Measurements from ENCODE around the gene HIPK3. TPM values are rescaled to one million over a fixed set of nuclear protein-coding genes. Genes with fewer than 3 reads are reported as not detected.
A peak's percentile ranks its signal among the peaks of the same experiment; 100 is the strongest.
"Not testable (repeated sequence)": the region's sequence is repeated elsewhere in the genome, so short reads cannot be mapped to it uniquely, and the experiment has no call there.

Gene HIPK3
- total RNA-seq, 4 donors from 2014 or later = 85.2 to 283 (median 126) TPM

- no peaks in the 10 kb centered on the region for H3K36me3 ChIP-seq
- peak overlapping the region; percentile 76 to 84 (median 80) for H3K27ac ChIP-seq
- no peak for TF ChIP-seq POLR2A (IDR thresholded peaks at IDR 0.05)
- no peak for TF ChIP-seq CTCF (IDR thresholded peaks at IDR 0.05 in 4 of 5, conservative IDR thresholded peaks at IDR 0.05 in 1 of 5)
- peaks cover 55 to 89% of the 10 kb centered on the region in 2 donors for H3K4me1 ChIP-seq
- H3K27me3 ChIP-seq = no peaks in the 10 kb centered on the region
- ATAC-seq (no peak), DNase-seq (no peak)
- H3K9me3 ChIP-seq = no peaks in the 10 kb centered on the region
- in situ Hi-C loops (cut with MboI; ENCODE audit: low sequenced_read_pairs in 4 of 4) = no loop called here
- H3K4me3 ChIP-seq = no peak overlapping the region
- intact Hi-C loops (cut with DNase I; ENCODE audit: low total_unique reads) = no loop called here
Measured at GRCh38 chr11:33292311-33292710, 35.1 kb downstream of the HIPK3 start.

GRCh38 chr11:33294224-33294623, 37.0 kb downstream of the HIPK3 start:
- no peaks in the 10 kb centered on the region for H3K36me3 ChIP-seq
- no peak overlapping the region for H3K4me3 ChIP-seq
- intact Hi-C loops (cut with DNase I; ENCODE audit: low total_unique reads) (no loop called here), in situ Hi-C loops (cut with MboI; ENCODE audit: low sequenced_read_pairs in 4 of 4) (no loop called here)
- DNase-seq (no peak), ATAC-seq (no peak)
- H3K27ac ChIP-seq = peak overlapping the region in 1 of 4 donors; percentile 35
- H3K9me3 ChIP-seq = no peaks in the 10 kb centered on the region
- H3K4me1 ChIP-seq = peaks cover 47 to 75% of the 10 kb centered on the region in 2 donors
- no peaks in the 10 kb centered on the region for H3K27me3 ChIP-seq
- TF ChIP-seq POLR2A (IDR thresholded peaks at IDR 0.05) (no peak), CTCF (IDR thresholded peaks at IDR 0.05 in 4 of 5, conservative IDR thresholded peaks at IDR 0.05 in 1 of 5) (no peak)

GRCh38 chr11:33294797-33295196, 37.6 kb downstream of the HIPK3 start:
- Histone ChIP-seq H3K27me3 (no peaks in the 10 kb centered on the region), H3K36me3 (no peaks in the 10 kb centered on the region), H3K27ac (peak overlapping the region in 1 of 4 donors; percentile 35), H3K4me1 (peaks cover 42 to 69% of the 10 kb centered on the region in 2 donors), H3K9me3 (no peaks in the 10 kb centered on the region), H3K4me3 (no peak overlapping the region)
- TF ChIP-seq CTCF (IDR thresholded peaks at IDR 0.05 in 4 of 5, conservative IDR thresholded peaks at IDR 0.05 in 1 of 5) = no peak
- TF ChIP-seq POLR2A (IDR thresholded peaks at IDR 0.05) = no peak
- in situ Hi-C loops (cut with MboI; ENCODE audit: low sequenced_read_pairs in 4 of 4) = no loop called here
- DNase-seq (no peak), ATAC-seq (no peak)
- intact Hi-C loops (cut with DNase I; ENCODE audit: low total_unique reads) = no loop called here

- no peak overlapping the region for H3K4me3 ChIP-seq
- no peaks in the 10 kb centered on the region for H3K9me3 ChIP-seq
- no peak for TF ChIP-seq CTCF (IDR thresholded peaks at IDR 0.05 in 4 of 5, conservative IDR thresholded peaks at IDR 0.05 in 1 of 5)
- no peak for TF ChIP-seq POLR2A (IDR thresholded peaks at IDR 0.05)
- ATAC-seq = no peak
- no peak for DNase-seq
- H3K36me3 ChIP-seq = no peaks in the 10 kb centered on the region
- in situ Hi-C loops (cut with MboI; ENCODE audit: low sequenced_read_pairs in 4 of 4) (no loop called here), intact Hi-C loops (cut with DNase I; ENCODE audit: low total_unique reads) (no loop called here)
- H3K4me1 ChIP-seq = peaks cover 37 to 71% of the 10 kb centered on the region in 2 donors
- H3K27me3 ChIP-seq = no peaks in the 10 kb centered on the region
- peak overlapping the region in 3 of 4 donors; percentile 23 to 45 (median 35) for H3K27ac ChIP-seq
Measured at GRCh38 chr11:33296695-33297094, 39.5 kb downstream of the HIPK3 start.

- Histone ChIP-seq H3K27me3 (no peaks in the 10 kb centered on the region), H3K4me1 (peaks cover 58 to 72% of the 10 kb centered on the region in 2 donors), H3K27ac (peak overlapping the region; percentile 59 to 76 (median 66)), H3K9me3 (no peaks in the 10 kb centered on the region), H3K4me3 (no peak overlapping the region), H3K36me3 (no peaks in the 10 kb centered on the region)
- in situ Hi-C loops (cut with MboI; ENCODE audit: low sequenced_read_pairs in 4 of 4) (no loop called here), intact Hi-C loops (cut with DNase I; ENCODE audit: low total_unique reads) (no loop called here)
- ATAC-seq (peak; percentile 67 to 69), DNase-seq (no peak)
- no peak for TF ChIP-seq CTCF (IDR thresholded peaks at IDR 0.05 in 4 of 5, conservative IDR thresholded peaks at IDR 0.05 in 1 of 5)
- TF ChIP-seq POLR2A (IDR thresholded peaks at IDR 0.05) = no peak
Measured at GRCh38 chr11:33303541-33303940, 46.4 kb downstream of the HIPK3 start.

- intact Hi-C loops (cut with DNase I; ENCODE audit: low total_unique reads); H3K36me3 ChIP-seq; ATAC-seq; H3K27me3 ChIP-seq; H3K4me3 ChIP-seq; H3K9me3 ChIP-seq; DNase-seq; in situ Hi-C loops (cut with MboI; ENCODE audit: low sequenced_read_pairs in 4 of 4): not testable (repeated sequence)
- peaks cover 54 to 73% of the 10 kb centered on the region in 2 donors for H3K4me1 ChIP-seq
- H3K27ac ChIP-seq = peak overlapping the region in 1 of 4 donors; percentile 43
Measured at GRCh38 chr11:33306821-33307220, 49.6 kb downstream of the HIPK3 start.

Data from gastrocnemius medialis (tissue), 4 donors.